Sigmoid colon (tissue), 7 donors: ENCODE measurements around the gene C13orf42. TPM values are rescaled to one million over a fixed set of nuclear protein-coding genes. Genes with fewer than 3 reads are reported as not detected.

Source experiments
- DNase-seq: peaks from one replicate; pipeline ENCODE4 v3.0.0-alpha.2; 2019
- H3K27ac ChIP-seq, 4 donors: fragments of 200-600 bp; sonication (generic); one replicate each; pipeline ENCODE4 v1.5.1; 2016 to 2019; ENCODE audit warnings: mild to moderate bottlenecking in 1 of 4
- H3K27me3 ChIP-seq, 3 donors: fragments of 200-600 bp; sonication (generic); one replicate each; pipeline ENCODE4 v1.5.1; 2019; ENCODE audit warnings: mild to moderate bottlenecking in 1 of 3
- H3K36me3 ChIP-seq, 4 donors: fragments of 200-600 bp; sonication (generic); one replicate each; pipeline ENCODE4 v1.5.1; 2016 to 2019
- H3K4me1 ChIP-seq, 4 donors: fragments of 200-600 bp; sonication (generic); one replicate each; pipeline ENCODE4 v1.5.1; 2017 to 2019
- H3K4me3 ChIP-seq, 4 donors: fragments of 200-600 bp; sonication (generic); one replicate each; pipeline ENCODE4 v1.5.1; 2017 to 2019; ENCODE audit warnings: mild to moderate bottlenecking in 2 of 4, moderate library complexity in 1 of 4
- H3K9me3 ChIP-seq, 4 donors: fragments of 200-600 bp in 3 of 4; sonication (generic) in 3 of 4; one replicate each; pipeline versions ENCODE4 v1.5.1 to v1.6.1; 2013 to 2019
- CTCF ChIP-seq, 4 experiments: fragments of 450-650 bp in 3 of 4; fragments of 200-600 bp in 1 of 4; IDR thresholded peaks; one replicate each; pipeline ENCODE4 v1.5.1; 2016 to 2019; ENCODE audit warnings: antibody characterized with exemption in 4 of 4, mild to moderate bottlenecking in 3 of 4, moderate library complexity in 2 of 4
- EP300 ChIP-seq, 4 donors: sonication (generic); formaldehyde crosslinking; IDR thresholded peaks; one replicate each; pipeline ENCODE4 v1.6.1; 2017; ENCODE audit warnings: antibody characterized with exemption in 4 of 4
- POLR2A ChIP-seq, 2 donors: fragments of 450-650 bp; IDR thresholded peaks; one replicate each; pipeline ENCODE4 v1.6.1; 2016; ENCODE audit warnings: antibody characterized with exemption in 2 of 2, mild to moderate bottlenecking in 2 of 2, moderate library complexity in 2 of 2
- POLR2AphosphoS5 ChIP-seq, 4 donors: sonication (generic); formaldehyde crosslinking; IDR thresholded peaks; one replicate each; pipeline ENCODE4 v1.6.1; 2017; ENCODE audit warnings: antibody characterized with exemption in 4 of 4
- WGBS, 2 donors: extraction: QIAGEN DNeasy Blood & Tissue Kit; methylation state at CpG; one replicate each; pipeline ENCODE4 v1.1.7; 2013; 5-methylcytosine and 5-hydroxymethylcytosine counted together
- intact Hi-C: fragments of 100-400 bp; cut with DNase I; formaldehyde crosslinking; loops from one replicate; pipeline ENCODE4 v1.15.1; 2023
- polyA plus RNA-seq, 3 donors: library from polyadenylated mRNA; stranded (reverse); fragments of 200-250 nt; gene quantifications; one replicate each; pipeline ENCODE4 v1.2.3, GENCODE V29; 2013
- total RNA-seq, 4 donors: library from RNA; depleted of rRNA; stranded (reverse); fragments of >200 nt; gene quantifications; one replicate each; pipeline ENCODE4 v1.1.0, GENCODE V29; 2016
- donor health status: healthy with polysubstance abuse.
- donor health status: Bipolar disorder and iron deficiency.
- donor health status: healthy.

The C13orf42 gene
- total and polyA plus RNA-seq, 7 donors = not detected

DNA sequence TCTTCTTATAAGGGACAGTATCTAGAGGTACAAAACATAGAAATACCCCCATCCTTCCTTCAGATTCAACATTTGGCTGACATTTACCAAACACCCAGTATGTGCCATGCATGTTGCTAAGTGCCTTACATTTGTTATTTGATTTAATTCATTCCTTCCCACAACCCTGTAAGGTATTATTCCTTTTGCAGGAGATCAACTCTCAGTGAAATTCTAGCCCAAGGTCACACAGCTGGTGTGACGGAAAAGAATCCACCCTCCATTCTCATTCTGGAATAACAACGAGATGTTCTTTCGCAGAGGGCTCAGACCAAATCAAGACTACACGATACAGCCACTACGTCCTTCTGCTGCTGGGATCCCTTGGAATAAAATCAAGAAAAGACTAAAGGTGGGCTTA is 67.8 kb downstream of the C13orf42 start:
- intact Hi-C loops = no loop called here
- no peak for DNase-seq
- no peaks in the 10 kb centered on the region for H3K9me3 ChIP-seq
- no peak overlapping the region for H3K27ac ChIP-seq
- H3K27me3 ChIP-seq = no peaks in the 10 kb centered on the region
- no peaks in the 10 kb centered on the region for H3K36me3 ChIP-seq
- H3K4me3 ChIP-seq = no peak overlapping the region
- WGBS, 2 donors = 88 to 93% methylated on average over 5 of the region's 5 CpGs
- no peaks in the 10 kb centered on the region for H3K4me1 ChIP-seq
- TF ChIP-seq POLR2A (IDR thresholded peaks at IDR 0.05) (no peak), CTCF (IDR thresholded peaks at IDR 0.05) (no peak), EP300 (IDR thresholded peaks at IDR 0.05) (no peak), POLR2AphosphoS5 (IDR thresholded peaks at IDR 0.05) (no peak)

- 73 to 75% methylated on average over 5 of the region's 5 CpGs for WGBS, 2 donors
- Histone ChIP-seq H3K9me3 (no peaks in the 10 kb centered on the region), H3K36me3 (no peaks in the 10 kb centered on the region), H3K4me3 (no peak overlapping the region), H3K27me3 (no peaks in the 10 kb centered on the region), H3K4me1 (no peaks in the 10 kb centered on the region), H3K27ac (no peak overlapping the region)
- DNase-seq = no peak
- TF ChIP-seq EP300 (IDR thresholded peaks at IDR 0.05) (no peak), POLR2AphosphoS5 (IDR thresholded peaks at IDR 0.05) (no peak), CTCF (IDR thresholded peaks at IDR 0.05) (no peak), POLR2A (IDR thresholded peaks at IDR 0.05) (no peak)
- intact Hi-C loops = no loop called here
Measured at GRCh38 chr13:51041710-51042109, 69.4 kb downstream of the C13orf42 start.

DNA sequence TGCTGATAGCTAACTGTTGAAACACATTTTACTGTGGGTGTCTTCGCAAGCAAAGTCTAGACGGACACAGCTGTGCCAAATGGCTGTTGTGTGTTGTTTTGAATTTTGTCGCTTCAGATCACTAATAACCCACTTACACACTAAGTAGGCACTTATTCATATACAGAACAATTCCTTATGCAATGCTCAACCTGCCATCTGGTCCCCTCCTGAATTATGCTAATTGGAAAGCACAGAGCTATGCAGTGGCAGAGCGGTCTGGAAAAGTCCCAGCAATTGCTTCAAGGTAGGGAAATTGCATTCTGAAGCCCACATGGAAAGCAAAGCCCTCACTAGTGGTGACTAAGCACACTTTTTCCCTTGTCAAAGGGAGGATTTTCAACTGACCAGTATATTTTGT is 69.9 kb downstream of the C13orf42 start:
- DNase-seq = no peak
- Histone ChIP-seq H3K9me3 (no peaks in the 10 kb centered on the region), H3K27ac (no peak overlapping the region), H3K27me3 (no peaks in the 10 kb centered on the region), H3K4me1 (no peaks in the 10 kb centered on the region), H3K36me3 (no peaks in the 10 kb centered on the region), H3K4me3 (no peak overlapping the region)
- 95 to 96% methylated on average over 4 of the region's 4 CpGs for WGBS, 2 donors
- TF ChIP-seq EP300 (IDR thresholded peaks at IDR 0.05) = no peak
- TF ChIP-seq POLR2AphosphoS5 (IDR thresholded peaks at IDR 0.05) = no peak
- intact Hi-C loops = no loop called here

DNA sequence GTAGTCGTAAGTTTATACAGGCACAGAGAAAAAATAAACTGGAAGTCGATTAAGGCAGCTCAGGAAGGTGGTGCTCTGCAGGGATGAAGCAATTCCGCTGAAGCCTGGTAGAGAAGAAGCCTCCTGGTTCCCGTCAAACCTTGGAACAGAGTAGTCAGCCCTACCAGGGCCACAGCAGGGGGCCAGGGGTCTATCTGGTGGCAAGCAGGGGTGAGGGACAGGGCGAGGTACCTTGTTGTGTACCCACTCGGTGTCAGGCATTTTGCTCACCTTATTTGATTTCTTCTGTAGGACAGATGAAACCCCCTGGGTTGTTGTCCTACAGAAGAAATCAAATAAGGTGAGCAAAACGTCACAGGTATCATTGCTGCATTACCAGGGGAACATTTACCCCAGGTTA is 70.6 kb downstream of the C13orf42 start:
- DNase-seq = no peak
- H3K4me3 ChIP-seq = no peak overlapping the region
- H3K27me3 ChIP-seq = no peaks in the 10 kb centered on the region
- H3K36me3 ChIP-seq = no peaks in the 10 kb centered on the region
- TF ChIP-seq EP300 (IDR thresholded peaks at IDR 0.05) (no peak), CTCF (IDR thresholded peaks at IDR 0.05) (no peak), POLR2A (IDR thresholded peaks at IDR 0.05) (no peak), POLR2AphosphoS5 (IDR thresholded peaks at IDR 0.05) (no peak)
- H3K4me1 ChIP-seq = no peaks in the 10 kb centered on the region
- H3K9me3 ChIP-seq = no peaks in the 10 kb centered on the region
- WGBS, 2 donors = 70 to 85% methylated on average over 7 of the region's 7 CpGs
- intact Hi-C loops = no loop called here
- H3K27ac ChIP-seq = no peak overlapping the region

DNA sequence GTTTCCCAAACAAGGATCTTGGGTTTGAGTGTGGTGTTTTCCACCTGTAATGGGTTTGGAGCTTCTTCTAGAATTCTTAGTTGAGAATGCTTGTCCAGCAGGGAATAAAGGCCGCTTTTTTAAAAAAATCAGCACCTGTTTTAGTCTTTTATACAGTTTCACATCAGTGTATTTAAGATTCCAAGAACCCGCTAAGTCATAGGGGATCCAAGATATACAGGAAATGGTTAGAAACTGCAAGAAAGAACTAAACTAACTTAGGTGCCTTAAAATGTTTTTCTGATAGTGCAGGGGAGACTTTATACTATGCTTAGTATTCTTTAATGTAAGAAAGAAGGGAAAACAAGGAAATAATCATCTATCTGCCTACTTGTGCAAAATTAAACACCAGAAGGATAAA is 74.7 kb downstream of the C13orf42 start:
- intact Hi-C loops = no loop called here
- H3K36me3 ChIP-seq = no peaks in the 10 kb centered on the region
- WGBS, 2 donors = 56 to 84% methylated on average over 2 of the region's 2 CpGs
- no peaks in the 10 kb centered on the region for H3K4me1 ChIP-seq
- no peak overlapping the region for H3K27ac ChIP-seq
- no peak for DNase-seq
- no peak for TF ChIP-seq CTCF (IDR thresholded peaks at IDR 0.05)
- no peak for TF ChIP-seq POLR2A (IDR thresholded peaks at IDR 0.05)
- TF ChIP-seq EP300 (IDR thresholded peaks at IDR 0.05) = no peak
- no peak for TF ChIP-seq POLR2AphosphoS5 (IDR thresholded peaks at IDR 0.05)
- H3K27me3 ChIP-seq = no peaks in the 10 kb centered on the region
- H3K9me3 ChIP-seq = no peaks in the 10 kb centered on the region
- H3K4me3 ChIP-seq = no peak overlapping the region
